CD4-positive, alpha-beta T cell treated with Interleukin-6 at 100 ng/mL for 8 hours (primary cell): ENCODE data around the gene FTCDNL1.

Experiments
- DNase-seq: peaks from one replicate; pipeline ENCODE4 v3.0.0-alpha.2; 2020; ENCODE audit warnings: mixed read lengths, low spot score

The FTCDNL1 gene

DNA sequence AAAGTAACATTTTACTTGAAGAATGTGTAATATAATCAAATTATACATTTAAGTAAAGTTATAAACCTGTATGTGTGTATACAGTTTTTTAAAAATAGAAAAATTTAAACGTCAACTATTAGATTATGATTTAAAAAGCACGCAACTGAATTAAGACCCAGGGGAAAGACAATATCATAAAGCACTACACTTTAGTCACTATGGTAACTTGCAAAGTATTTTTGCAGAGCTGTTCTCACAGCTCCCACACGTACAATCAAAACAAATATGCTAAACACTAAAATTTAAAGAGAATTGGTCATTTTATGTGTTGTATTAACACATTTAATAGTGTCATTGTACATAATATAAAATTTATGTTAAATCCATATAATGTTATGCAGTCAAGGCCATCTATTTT is 59.7 kb downstream of the FTCDNL1 start:
- DNase-seq = no peak

GRCh38 chr2:199784512-199784911 is 66.5 kb downstream of the FTCDNL1 start:
- DNase-seq = no peak

GRCh38 chr2:199779589-199779988 is 71.4 kb downstream of the FTCDNL1 start:
- DNase-seq = no peak

DNA sequence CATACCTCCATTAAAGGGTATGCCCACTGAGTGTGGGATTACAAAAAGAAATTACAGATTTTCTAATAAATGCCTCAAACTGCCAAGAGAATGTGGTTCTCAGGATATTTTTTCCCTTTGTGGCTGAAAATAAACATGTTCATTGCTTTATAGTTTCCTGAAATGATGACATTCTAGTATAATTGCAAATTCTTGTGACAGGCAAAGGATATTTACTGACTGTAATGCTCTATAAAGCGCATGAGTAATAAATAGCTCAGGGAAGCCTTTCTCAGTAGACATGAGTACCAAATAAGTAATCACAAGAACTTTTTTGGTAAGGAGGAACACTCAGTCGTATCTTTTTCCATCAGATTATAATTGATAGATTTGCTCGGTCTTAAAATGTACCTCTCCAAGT is 72.3 kb downstream of the FTCDNL1 start:
- DNase-seq = no peak

GRCh38 chr2:199777916-199778315 is 73.1 kb downstream of the FTCDNL1 start:
- no peak for DNase-seq

DNA sequence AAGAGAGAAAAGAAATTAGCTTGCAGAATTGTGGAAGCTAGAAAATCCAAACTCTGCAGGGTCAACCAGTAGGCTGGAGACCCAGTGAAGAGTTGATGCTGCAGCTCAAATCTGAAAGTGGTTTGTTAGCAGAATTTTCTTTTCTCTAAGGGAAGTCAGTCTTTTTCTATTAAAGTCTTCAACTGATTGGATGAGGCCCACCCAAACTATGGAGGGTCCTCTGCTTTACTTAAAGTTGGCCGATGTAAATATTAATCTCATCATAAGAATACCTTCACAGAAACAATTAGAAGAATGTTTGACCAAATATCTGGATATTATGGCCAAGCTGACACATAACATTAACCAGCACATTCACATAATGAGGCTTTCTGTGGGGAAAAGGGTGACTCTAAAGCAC is 73.7 kb downstream of the FTCDNL1 start:
- DNase-seq = no peak

GRCh38 chr2:199775267-199775666 is 75.7 kb downstream of the FTCDNL1 start:
- DNase-seq = no peak

DNA sequence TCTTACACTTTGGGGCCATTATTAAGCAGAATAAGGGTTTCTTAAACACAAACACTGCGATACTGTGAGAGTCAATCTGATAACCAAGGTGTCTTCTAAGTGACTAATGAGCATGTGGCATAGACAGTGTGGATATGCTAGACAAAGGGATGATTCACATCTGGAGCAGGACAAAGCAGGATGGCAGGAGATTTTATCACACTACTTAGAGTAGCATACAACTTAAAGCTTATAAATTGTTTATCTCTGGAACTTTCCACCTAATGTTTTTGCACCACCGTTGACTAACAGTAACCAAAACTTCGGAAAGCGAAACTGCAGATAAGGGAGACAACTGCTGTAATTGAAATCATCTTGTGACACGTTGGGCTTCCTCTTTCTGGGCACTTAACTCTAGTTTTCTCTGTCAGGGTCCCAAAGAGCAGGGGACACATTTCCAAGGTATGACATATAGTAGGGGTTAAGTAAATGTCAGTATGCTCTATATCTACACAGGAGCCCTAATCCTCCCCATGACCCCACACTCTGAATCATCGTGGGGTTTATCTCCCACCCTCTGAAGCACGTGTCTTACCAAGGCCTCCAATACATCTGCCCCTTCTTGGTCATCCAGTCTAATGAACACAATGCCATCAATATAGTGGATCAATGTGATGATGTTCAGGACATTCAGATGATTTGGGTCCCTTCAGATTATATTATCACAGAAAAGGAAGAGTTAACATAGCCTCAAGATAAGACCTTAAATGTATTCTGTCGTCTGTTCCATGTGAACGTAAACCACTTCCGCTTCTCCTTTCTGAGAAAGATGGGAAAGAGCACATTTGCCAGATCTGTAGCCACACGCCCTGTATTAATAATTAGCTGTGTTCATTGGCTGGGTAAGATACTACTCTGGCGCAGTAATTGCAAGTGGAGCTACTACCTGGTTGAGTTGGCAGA is 78.7 kb downstream of the FTCDNL1 start:
- DNase-seq = no peak

DNA sequence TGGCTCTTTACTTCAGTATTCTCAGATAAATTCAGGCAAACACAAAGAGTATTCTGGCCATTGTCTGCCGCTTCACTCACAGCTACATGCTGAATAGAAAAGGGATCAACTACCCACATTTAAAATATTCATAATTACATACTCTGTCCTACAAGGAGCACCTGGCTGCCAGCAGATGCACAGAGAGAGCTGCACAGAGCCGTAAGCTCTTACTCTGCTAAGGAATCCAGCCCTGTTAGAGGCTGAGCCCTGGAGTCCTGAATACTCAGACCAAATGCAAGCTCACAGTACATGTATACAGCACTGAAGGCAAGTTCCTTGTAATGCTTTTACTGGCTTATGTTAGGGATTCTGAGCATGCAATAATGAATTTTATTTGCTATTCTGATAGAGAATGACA is 80.3 kb downstream of the FTCDNL1 start:
- no peak for DNase-seq

DNA sequence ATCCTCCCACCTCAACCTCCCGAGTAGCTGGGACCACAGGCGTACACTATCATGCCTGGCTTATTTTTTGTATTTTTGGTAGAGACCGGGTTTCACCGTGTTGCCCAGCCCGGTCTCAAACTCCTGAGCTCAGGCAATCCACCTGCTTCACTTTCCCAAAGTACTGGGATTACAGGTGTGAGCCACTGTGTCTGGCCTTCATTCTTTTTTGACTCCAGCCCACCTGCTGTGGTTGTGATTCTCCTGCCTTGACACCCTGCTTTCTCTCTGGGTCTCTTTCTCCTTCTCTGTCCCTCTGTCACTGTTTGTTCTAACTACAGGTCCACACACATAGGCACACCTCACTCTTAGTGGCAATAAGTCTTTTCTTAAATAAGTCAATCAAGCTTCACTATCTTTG is 85.3 kb downstream of the FTCDNL1 start:
- DNase-seq = no peak

- no peak for DNase-seq
These were observed 86.7 kb downstream of the FTCDNL1 start for GRCh38 chr2:199764273-199764800.

DNA sequence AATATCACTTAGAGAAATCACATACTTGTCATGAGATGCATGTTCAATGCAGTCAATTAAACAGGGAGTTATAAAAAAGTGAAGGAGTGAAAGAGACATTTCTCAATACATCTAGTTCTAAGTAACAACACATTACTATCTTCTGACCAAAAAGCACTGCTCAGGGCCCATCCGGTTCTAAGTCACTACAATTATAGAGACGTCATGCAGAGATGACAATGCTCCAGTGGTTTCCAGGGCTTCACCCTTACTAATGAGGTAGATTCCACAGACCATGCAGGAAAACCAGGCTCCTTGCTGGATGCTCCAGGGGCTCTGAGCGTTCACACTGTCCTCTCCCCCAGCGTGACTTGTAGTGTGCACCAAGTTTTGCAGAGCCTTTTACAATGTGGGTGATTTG is 88.0 kb downstream of the FTCDNL1 start:
- DNase-seq = no peak

DNA sequence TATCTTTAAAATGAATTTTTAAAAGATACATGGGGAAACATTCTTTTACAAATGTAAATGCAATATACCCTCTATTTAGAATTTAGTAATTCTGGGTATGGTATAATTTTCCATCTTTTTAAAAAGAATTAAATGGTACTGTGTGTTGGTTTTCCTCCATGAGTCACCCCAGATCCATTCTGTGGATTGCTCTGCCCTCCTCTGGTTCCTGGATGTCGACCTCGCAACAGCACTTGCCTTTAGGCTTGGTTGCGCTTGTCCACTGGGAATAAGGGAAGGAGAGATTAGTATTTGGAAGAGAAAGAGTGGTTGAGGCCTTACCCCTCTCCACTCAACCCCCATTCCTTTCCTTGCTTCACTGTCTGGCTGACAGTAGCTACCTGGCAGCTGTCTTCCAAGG is 90.4 kb downstream of the FTCDNL1 start:
- no peak for DNase-seq

GRCh38 chr2:199757233-199757870 is 93.6 kb downstream of the FTCDNL1 start:
- DNase-seq = no peak

DNA sequence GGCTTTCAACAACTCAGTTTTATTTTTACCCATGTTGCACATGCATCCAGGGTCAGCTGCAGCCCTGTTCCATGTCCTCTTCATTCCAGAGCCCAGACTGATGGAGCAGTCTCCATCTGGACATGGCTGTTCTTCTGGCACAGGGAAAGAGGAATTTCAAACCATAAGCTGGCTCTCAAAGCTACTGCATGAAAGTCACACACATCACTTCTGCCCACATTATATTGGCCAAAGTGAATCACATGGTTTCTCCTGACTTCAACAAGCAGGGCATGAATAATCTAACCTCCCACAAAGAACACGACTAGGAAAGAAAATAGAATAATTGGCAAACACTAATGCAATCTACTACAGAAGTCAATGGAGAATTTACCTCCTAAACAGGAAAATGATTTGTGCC is 94.2 kb downstream of the FTCDNL1 start:
- DNase-seq = no peak

DNA sequence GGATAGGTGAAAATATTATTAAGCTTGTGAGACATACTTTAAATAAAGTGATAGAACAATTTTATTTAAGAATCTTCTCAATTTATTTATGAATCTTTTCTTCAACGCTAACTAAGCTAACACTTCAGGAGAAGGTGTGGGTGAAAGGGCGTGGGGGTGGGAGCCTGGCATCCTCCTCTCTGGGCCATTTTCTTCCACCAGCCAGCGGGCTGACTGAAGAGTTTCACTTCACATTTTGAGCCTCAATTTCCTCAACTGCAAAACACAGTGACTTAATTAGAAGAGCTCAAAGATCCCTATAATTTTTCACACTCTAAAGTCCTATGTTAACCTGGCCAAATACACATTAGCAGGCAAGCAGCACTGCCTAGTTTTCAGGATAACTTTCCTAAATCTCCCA is 94.8 kb downstream of the FTCDNL1 start:
- DNase-seq = no peak

- DNase-seq = no peak
These were observed 96.2 kb downstream of the FTCDNL1 start for GRCh38 chr2:199754766-199755165.

DNA sequence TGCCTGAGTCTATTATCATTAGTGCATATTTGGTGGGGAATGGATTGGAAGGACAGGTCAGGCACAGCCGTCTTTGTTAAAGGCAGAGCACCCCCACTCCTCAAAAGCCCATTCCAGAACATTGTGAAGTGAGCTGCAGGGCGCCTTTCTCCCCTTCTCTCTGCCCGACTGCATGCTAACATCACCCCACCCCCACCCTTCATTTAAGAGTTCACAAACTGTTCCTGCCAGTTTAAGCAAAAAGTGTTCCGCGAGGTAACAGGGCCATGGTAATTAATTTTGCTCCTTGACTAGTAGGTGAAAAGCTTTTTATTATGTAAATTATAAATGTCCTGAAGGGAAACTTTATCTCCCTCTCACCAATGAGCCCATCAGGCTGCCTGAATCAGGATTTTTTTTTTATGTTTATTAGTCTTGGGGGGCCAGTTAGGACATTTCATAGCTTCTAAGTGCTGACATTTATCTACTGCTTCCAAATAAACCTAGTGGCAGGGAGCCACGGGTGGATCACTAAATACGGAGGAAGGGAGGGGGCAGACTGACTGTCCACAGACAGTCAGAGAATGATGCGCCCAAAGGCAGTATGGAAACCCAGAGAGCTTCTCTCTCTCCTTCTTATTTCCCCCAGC is 99.4 kb downstream of the FTCDNL1 start:
- no peak for DNase-seq

GRCh38 chr2:199749571-199749970 is 101.4 kb downstream of the FTCDNL1 start:
- no peak for DNase-seq

GRCh38 chr2:199744724-199745123 is 106.3 kb downstream of the FTCDNL1 start:
- DNase-seq = no peak

DNA sequence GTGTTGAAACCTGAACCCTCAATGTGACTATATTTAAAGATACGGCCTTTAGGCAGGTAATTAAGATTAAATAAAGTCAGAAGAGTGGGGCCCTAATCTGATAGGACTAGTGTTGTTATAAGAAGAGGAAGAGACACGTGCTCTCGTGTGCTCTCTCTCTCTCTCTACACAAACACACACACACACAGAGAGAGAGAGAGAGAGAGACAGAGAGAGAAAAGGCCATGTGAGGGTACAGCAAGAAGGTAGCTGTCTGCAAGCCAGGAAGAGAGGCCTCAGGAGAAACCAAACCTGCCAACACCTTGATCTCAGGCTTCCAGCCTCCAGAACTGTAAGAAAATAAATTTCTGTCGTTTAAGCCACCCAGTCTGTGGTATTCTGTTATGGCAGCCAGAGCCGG is 106.7 kb downstream of the FTCDNL1 start:
- no peak for DNase-seq

GRCh38 chr2:199743415-199744120 is 107.4 kb downstream of the FTCDNL1 start:
- DNase-seq = no peak
